Psoas muscle (tissue), 8 donors: ENCODE measurements around the gene SLAIN2. TPM values are rescaled to one million over a fixed set of nuclear protein-coding genes. Genes with fewer than 3 reads are reported as not detected.

Experiments
- ATAC-seq, 4 donors: fragments of 200-7000 bp; cut with Tn5 transposase; one replicate each; pipeline ENCODE4 v1.9.1; 2020; ENCODE audit warnings: moderate library complexity in 3 of 4, mild to moderate bottlenecking in 2 of 4
- DNase-seq, 2 donors: peaks; one replicate each; pipeline ENCODE4 v3.0.0-alpha.2; 2020
- H3K27ac ChIP-seq: fragments of 200-600 bp; one replicate; pipeline ENCODE4 v1.8.0; 2022
- H3K27me3 ChIP-seq, 3 donors: fragments of 200-600 bp in 1 of 3; one replicate each; pipeline versions ENCODE4 v1.6.1 to v1.8.0; 2013 to 2022; ENCODE audit warnings: low read length in 2 of 3, mild to moderate bottlenecking in 2 of 3, moderate library complexity in 1 of 3; ENCODE audit not compliant: insufficient read depth in 3 of 3
- H3K36me3 ChIP-seq, 2 donors: fragments of 200-600 bp in 1 of 2; one replicate each; pipeline versions ENCODE4 v1.6.1 to v1.8.0; 2013 to 2022; ENCODE audit warnings: low read depth in 1 of 2, mild to moderate bottlenecking in 1 of 2, moderate library complexity in 1 of 2; ENCODE audit not compliant: insufficient read depth in 1 of 2
- H3K4me1 ChIP-seq: fragments of 200-600 bp; one replicate; pipeline ENCODE4 v1.8.0; 2022
- H3K4me3 ChIP-seq: fragments of 200-600 bp; one replicate; pipeline ENCODE4 v1.8.0; 2022; ENCODE audit warnings: mild to moderate bottlenecking
- H3K9me3 ChIP-seq: fragments of 200-600 bp; one replicate; pipeline ENCODE4 v1.8.0; 2022
- CTCF ChIP-seq: fragments of 200-600 bp; IDR thresholded peaks from one replicate; pipeline ENCODE4 v1.8.0; 2022; ENCODE audit warnings: antibody characterized with exemption
- WGBS, 3 donors: extraction: QIAGEN DNeasy Blood & Tissue Kit; methylation state at CpG; one replicate each; pipeline versions ENCODE4 v1.1.6 to v1.1.7; 2013; 5-methylcytosine and 5-hydroxymethylcytosine counted together
- intact Hi-C, 2 donors: fragments of 100-400 bp; cut with DNase I; formaldehyde crosslinking; loops; one replicate each; pipeline versions ENCODE4 v1.11.0 to v1.14.2; 2022
- polyA plus RNA-seq, 3 donors: library from polyadenylated mRNA; stranded (reverse); fragments of 200-250 nt; gene quantifications; one replicate each; pipeline ENCODE4 v1.2.3, GENCODE V29; 2013
- total RNA-seq, 4 donors: library from RNA; stranded (reverse); fragmentation: NEBNext Ultra II Directional in 2 of 4; extraction: Animal tissue kit (Norgen Biotek cat#: 25700) in 2 of 4; gene quantifications; one replicate each; pipeline versions ENCODE4 v1.2.1 to v1.2.4, GENCODE V29; 2021 to 2023
- donor health status: healthy with polysubstance abuse.
- donor health status: DM: no; HTN: no; CAD: no; lungs with moderate emphysema.
- donor health status: Bipolar disorder and iron deficiency.
- donor health status: healthy.
- donor health status: DM: yes; HTN: yes; CAD: no.
- donor health status: DM: no; HTN: no; CAD: no.
- donor health status: DM: no; HTN: no; CAD: no.
- donor health status: DM: yes; HTN: yes; CAD: no.

Gene SLAIN2
- total and polyA plus RNA-seq, 7 donors: 69.5 to 204 (median 180) TPM

GRCh38 chr4:48340276-48340964 lies 909 bp upstream of the SLAIN2 start:
- H3K4me1 ChIP-seq: peaks cover 53% of the 10 kb centered on the region
- DNase-seq (no peak), ATAC-seq (peak in 1 of 4 donors; percentile 8)
- WGBS, 3 donors: 12 to 14% (median 12%) methylated on average over 14 of the region's 14 CpGs
- TF ChIP-seq CTCF: no peak
- H3K36me3 ChIP-seq: no peaks in the 10 kb centered on the region
- H3K27ac ChIP-seq: peak overlapping the region; percentile 98
- H3K4me3 ChIP-seq: peak overlapping the region; percentile 95
- H3K9me3 ChIP-seq: no peaks in the 10 kb centered on the region
- intact Hi-C loops: loop anchor here in 1 of 2 donors (5.0 kb wide), 2 partner anchors 37 to 428 kb away; partner anchors contain the start of gene NFXL1
- H3K27me3 ChIP-seq: no peaks in the 10 kb centered on the region

- intact Hi-C loops: loop anchor here (1.0 to 5.0 kb wide), 3 partner anchors 35 to 430 kb away; partner anchors contain the start of gene NFXL1 (in 1 of the 2)
- ATAC-seq (peak; percentile 26 to 50 (median 39)), DNase-seq (peak; percentile 60 to 79)
- TF ChIP-seq CTCF: no peak
- WGBS, 3 donors: 0% methylated on average over 32 to 66 of the region's 66 CpGs
- Histone ChIP-seq H3K36me3 (no peaks in the 10 kb centered on the region), H3K9me3 (no peaks in the 10 kb centered on the region), H3K27ac (peak overlapping the region; percentile 98), H3K27me3 (no peaks in the 10 kb centered on the region), H3K4me1 (peaks cover 63% of the 10 kb centered on the region), H3K4me3 (peak overlapping the region; percentile 95)
Measured at GRCh38 chr4:48341776-48342605, 662 bp downstream of the SLAIN2 start.

- peak overlapping the region; percentile 98 for H3K27ac ChIP-seq
- ATAC-seq: no peak
- H3K27me3 ChIP-seq: no peaks in the 10 kb centered on the region
- TF ChIP-seq CTCF: no peak
- no peak for DNase-seq
- H3K36me3 ChIP-seq: no peaks in the 10 kb centered on the region
- intact Hi-C loops: loop anchor here in 1 of 2 donors (5.0 kb wide), 2 partner anchors 35 to 430 kb away; partner anchors contain the start of gene NFXL1
- H3K4me1 ChIP-seq: peaks cover 63% of the 10 kb centered on the region
- 0 to 2% (median 0%) methylated on average over 5 of the region's 5 CpGs for WGBS, 3 donors
- peak overlapping the region; percentile 95 for H3K4me3 ChIP-seq
- no peaks in the 10 kb centered on the region for H3K9me3 ChIP-seq
Measured at GRCh38 chr4:48342606-48342880, 1.2 kb downstream of the SLAIN2 start.

- intact Hi-C loops: loop anchor here in 1 of 2 donors (5.0 kb wide), 2 partner anchors 34 to 431 kb away; partner anchors contain the start of gene NFXL1
- peaks cover 62% of the 10 kb centered on the region for H3K4me1 ChIP-seq
- H3K27me3 ChIP-seq: no peaks in the 10 kb centered on the region
- H3K9me3 ChIP-seq: no peaks in the 10 kb centered on the region
- no peaks in the 10 kb centered on the region for H3K36me3 ChIP-seq
- peak overlapping the region; percentile 95 for H3K4me3 ChIP-seq
- TF ChIP-seq CTCF: no peak
- WGBS, 3 donors: 20 to 28% (median 25%) methylated on average over 3 of the region's 3 CpGs
- H3K27ac ChIP-seq: peak overlapping the region; percentile 98
- no peak for DNase-seq
- no peak for ATAC-seq
Measured at GRCh38 chr4:48343035-48343434, 1.7 kb downstream of the SLAIN2 start.
